Right lobe of liver (tissue), 4 donors: ENCODE measurements around the gene FBXO47.

Experiments
- POLR2A ChIP-seq: fragments of 450-650 bp; IDR thresholded peaks from one replicate; pipeline ENCODE4 v1.6.1; 2017; ENCODE audit warnings: antibody characterized with exemption, mild to moderate bottlenecking
- TF ChIP-seq, protein P1 (sequence below), 4 donors: fragments of 200-600 bp in 3 of 4; fragments of 450-650 bp in 1 of 4; IDR thresholded peaks; one replicate each; pipeline versions ENCODE4 v1.5.1 to v1.8.0; 2016 to 2022; ENCODE audit warnings: antibody characterized with exemption in 4 of 4, mild to moderate bottlenecking in 2 of 4
- donor health status: DM: no; HTN: no; CAD: no.
- donor health status: DM: no; HTN: no; CAD: no.
- donor health status: DM: no; HTN: yes; CAD: no.

DNA sequence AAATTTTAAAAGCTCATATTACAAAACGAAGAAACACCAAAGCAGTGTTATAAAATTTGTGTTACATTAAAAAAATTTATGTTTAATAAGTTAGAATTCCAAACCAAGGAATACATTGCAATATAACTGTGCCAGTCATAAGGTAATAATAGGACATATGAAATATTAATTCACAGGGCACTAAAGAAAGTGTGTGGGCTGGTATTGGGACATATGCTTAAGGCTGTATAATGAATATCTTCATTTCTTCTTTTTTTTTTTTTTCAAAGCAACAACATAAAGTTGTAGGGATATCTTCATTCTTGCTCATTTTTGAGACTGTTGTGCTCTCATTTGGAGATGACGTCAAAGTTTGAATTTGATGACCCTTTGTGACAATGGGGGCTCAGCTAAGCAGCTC lies 17.5 kb upstream of the FBXO47 start:
- TF ChIP-seq, protein P1, sequence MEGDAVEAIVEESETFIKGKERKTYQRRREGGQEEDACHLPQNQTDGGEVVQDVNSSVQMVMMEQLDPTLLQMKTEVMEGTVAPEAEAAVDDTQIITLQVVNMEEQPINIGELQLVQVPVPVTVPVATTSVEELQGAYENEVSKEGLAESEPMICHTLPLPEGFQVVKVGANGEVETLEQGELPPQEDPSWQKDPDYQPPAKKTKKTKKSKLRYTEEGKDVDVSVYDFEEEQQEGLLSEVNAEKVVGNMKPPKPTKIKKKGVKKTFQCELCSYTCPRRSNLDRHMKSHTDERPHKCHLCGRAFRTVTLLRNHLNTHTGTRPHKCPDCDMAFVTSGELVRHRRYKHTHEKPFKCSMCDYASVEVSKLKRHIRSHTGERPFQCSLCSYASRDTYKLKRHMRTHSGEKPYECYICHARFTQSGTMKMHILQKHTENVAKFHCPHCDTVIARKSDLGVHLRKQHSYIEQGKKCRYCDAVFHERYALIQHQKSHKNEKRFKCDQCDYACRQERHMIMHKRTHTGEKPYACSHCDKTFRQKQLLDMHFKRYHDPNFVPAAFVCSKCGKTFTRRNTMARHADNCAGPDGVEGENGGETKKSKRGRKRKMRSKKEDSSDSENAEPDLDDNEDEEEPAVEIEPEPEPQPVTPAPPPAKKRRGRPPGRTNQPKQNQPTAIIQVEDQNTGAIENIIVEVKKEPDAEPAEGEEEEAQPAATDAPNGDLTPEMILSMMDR (IDR thresholded peaks at IDR 0.05), result no peak
- TF ChIP-seq POLR2A, result no peak
